ENCODE measurements around the gene PRR19. TPM values are rescaled to one million over a fixed set of nuclear protein-coding genes. Genes with fewer than 3 reads are reported as not detected.

The PRR19 gene
- total RNA-seq, 4 donors from 2014 or later = 0.27 to 0.45 TPM; not detected in 2

DNA sequence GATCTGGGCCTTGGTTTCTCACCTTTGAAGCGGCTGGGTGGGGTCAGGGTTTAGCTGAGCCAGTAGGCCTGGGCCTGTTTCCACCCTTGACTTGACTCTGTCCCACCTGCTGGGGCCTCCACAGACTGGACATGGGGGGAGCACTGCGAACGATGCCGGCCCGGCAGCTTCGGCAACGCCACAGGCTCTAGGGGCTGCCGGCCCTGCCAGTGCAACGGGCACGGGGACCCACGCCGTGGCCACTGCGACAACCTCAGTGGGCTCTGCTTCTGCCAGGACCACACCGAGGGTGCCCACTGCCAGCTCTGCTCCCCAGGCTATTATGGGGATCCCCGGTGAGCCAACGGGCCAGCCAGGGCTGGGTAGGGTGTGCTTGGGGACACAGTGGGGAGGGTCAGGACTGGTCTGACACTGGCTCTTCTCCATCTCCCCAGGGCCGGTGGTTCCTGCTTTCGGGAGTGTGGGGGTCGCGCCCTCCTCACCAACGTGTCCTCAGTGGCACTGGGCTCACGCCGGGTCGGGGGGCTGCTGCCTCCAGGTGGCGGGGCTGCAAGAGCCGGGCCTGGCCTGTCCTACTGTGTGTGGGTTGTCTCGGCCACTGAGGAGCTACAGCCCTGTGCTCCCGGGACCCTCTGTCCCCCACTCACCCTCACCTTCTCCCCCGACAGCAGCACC, 51.5 kb downstream of the PRR19 start:
- intact Hi-C loops (cut with DNase I) = no loop called here

DNA sequence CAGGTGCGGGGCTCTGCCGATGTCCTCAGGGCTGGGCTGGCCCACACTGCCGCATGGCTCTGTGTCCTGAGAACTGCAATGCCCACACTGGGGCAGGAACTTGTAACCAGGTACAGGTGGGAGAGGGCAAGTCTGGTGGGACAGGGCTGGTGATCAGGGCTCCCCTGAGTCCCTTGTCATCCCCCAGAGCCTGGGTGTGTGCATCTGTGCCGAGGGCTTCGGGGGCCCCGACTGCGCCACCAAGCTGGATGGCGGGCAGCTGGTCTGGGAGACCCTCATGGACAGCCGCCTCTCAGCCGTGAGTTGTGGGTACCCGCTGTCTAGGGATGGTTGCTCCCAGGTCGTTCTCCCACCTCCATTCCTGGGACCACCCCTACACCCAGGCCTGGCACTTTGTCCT, 54.0 kb downstream of the PRR19 start:
- no peak for DNase-seq
- H3K36me3 ChIP-seq = peaks cover 18% of the 10 kb centered on the region in 2 donors

More for the DNA sequence above, 51.5 kb downstream of the PRR19 start:
- DNase-seq = no peak
- H3K4me3 ChIP-seq (replicated peaks in 1 of 3) = no peak overlapping the region
- H3K9me3 ChIP-seq = no peaks in the 10 kb centered on the region
- H3K4me1 ChIP-seq = no peaks in the 10 kb centered on the region
- H3K27me3 ChIP-seq = no peaks in the 10 kb centered on the region
- H3K36me3 ChIP-seq = peaks cover 18% of the 10 kb centered on the region in 2 donors
- H3K27ac ChIP-seq = no peak overlapping the region
- WGBS, 2 donors = 94 to 95% methylated on average over 13 to 24 of the region's 29 CpGs
- TF ChIP-seq, protein P1, sequence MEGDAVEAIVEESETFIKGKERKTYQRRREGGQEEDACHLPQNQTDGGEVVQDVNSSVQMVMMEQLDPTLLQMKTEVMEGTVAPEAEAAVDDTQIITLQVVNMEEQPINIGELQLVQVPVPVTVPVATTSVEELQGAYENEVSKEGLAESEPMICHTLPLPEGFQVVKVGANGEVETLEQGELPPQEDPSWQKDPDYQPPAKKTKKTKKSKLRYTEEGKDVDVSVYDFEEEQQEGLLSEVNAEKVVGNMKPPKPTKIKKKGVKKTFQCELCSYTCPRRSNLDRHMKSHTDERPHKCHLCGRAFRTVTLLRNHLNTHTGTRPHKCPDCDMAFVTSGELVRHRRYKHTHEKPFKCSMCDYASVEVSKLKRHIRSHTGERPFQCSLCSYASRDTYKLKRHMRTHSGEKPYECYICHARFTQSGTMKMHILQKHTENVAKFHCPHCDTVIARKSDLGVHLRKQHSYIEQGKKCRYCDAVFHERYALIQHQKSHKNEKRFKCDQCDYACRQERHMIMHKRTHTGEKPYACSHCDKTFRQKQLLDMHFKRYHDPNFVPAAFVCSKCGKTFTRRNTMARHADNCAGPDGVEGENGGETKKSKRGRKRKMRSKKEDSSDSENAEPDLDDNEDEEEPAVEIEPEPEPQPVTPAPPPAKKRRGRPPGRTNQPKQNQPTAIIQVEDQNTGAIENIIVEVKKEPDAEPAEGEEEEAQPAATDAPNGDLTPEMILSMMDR (IDR thresholded peaks at IDR 0.05) = no peak
- TF ChIP-seq POLR2A (IDR thresholded peaks at IDR 0.05) = no peak

DNA sequence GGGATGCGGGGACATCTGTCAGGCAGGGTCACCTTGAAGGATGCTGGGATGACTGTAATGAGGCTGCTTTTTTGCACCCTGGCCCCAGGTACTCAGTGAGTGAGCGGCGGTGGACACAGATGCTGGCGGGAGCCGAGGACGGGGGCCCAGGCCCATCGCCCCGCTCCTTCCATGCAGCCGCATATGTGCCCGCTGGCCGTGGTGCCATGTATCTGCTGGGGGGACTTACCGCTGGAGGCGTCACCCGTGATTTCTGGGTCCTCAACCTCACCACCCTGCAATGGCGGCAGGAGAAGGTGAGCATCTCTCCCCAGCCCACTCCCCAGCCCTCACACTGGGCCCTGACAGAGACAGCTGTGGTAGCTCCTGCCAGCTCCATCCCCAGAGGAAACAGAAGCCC, 54.8 kb downstream of the PRR19 start:
- intact Hi-C loops (cut with DNase I) = no loop called here
- WGBS, 2 donors = 97 to 100% methylated on average over 1 to 15 of the region's 15 CpGs
- no peak for DNase-seq

More for the DNA sequence above, 54.0 kb downstream of the PRR19 start:
- Histone ChIP-seq H3K4me3 (replicated peaks in 1 of 3) (no peak overlapping the region), H3K27ac (no peak overlapping the region), H3K27me3 (no peaks in the 10 kb centered on the region), H3K4me1 (peaks cover 0 to 6% of the 10 kb centered on the region in 2 donors), H3K9me3 (no peaks in the 10 kb centered on the region)
- TF ChIP-seq, protein P1 (IDR thresholded peaks at IDR 0.05) = no peak
- TF ChIP-seq POLR2A (IDR thresholded peaks at IDR 0.05) = no peak
- WGBS, 2 donors = 94 to 97% methylated on average over 6 to 8 of the region's 12 CpGs
- intact Hi-C loops (cut with DNase I) = no loop called here

DNA sequence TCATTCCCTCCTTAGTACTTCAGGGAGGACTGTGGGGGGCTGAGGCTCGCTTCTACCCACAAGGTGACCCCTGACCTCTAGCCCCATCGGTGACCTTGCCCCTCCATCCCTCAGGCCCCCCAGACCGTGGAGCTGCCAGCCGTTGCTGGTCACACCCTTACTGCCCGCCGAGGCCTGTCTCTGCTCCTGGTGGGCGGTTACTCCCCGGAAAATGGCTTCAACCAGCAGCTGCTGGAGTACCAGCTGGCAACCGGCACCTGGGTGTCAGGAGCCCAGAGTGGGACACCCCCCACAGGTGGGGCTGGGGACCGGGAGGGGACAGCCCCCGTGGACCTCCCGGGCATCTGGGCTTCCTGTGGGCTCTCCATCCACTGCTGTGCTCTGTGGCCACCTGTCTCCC, 55.4 kb downstream of the PRR19 start:
- Histone ChIP-seq H3K4me3 (replicated peaks in 1 of 3) (no peak overlapping the region), H3K9me3 (no peaks in the 10 kb centered on the region), H3K27ac (no peak overlapping the region), H3K36me3 (peaks cover 18% of the 10 kb centered on the region in 2 donors), H3K27me3 (no peaks in the 10 kb centered on the region), H3K4me1 (peaks cover 4 to 16% of the 10 kb centered on the region in 2 donors)
- no peak for TF ChIP-seq POLR2A (IDR thresholded peaks at IDR 0.05)
- TF ChIP-seq, protein P1 (IDR thresholded peaks at IDR 0.05) = no peak
- intact Hi-C loops (cut with DNase I) = no loop called here
- no peak for DNase-seq
- WGBS, 2 donors = 89 to 100% methylated on average over 3 to 12 of the region's 12 CpGs

More for the DNA sequence above, 54.8 kb downstream of the PRR19 start:
- Histone ChIP-seq H3K4me1 (peaks cover 3 to 12% of the 10 kb centered on the region in 2 donors), H3K27ac (no peak overlapping the region), H3K4me3 (replicated peaks in 1 of 3) (no peak overlapping the region), H3K27me3 (no peaks in the 10 kb centered on the region), H3K9me3 (no peaks in the 10 kb centered on the region), H3K36me3 (peaks cover 18% of the 10 kb centered on the region in 2 donors)
- TF ChIP-seq POLR2A (IDR thresholded peaks at IDR 0.05) = no peak
- TF ChIP-seq, protein P1 (IDR thresholded peaks at IDR 0.05) = no peak

Small RNA genes lying within 50 kb of the gene (microRNA-seq; reads per million reads assigned to microRNA genes)
- not detected for gene MIR8077

Small RNA genes lying within 50 kb of the gene (small RNA-seq; reads per million reads assigned to genes)
- not detected for gene MIR8077

Other genes with a start within 250 kb of the PRR19 start
- gene GRIK5, start 231.9 kb upstream of the PRR19 start, total RNA-seq = 10 to 100 TPM; 12.0 to 24.2 (median 20.1) TPM
- gene ZNF574, start 226.0 kb upstream of the PRR19 start, total RNA-seq = 10 to 100 TPM; 16.0 to 22.8 (median 21.1) TPM
- under 1 TPM; 0.11 to 0.49 (median 0.15) TPM for gene POU2F2, start 169.7 kb upstream of the PRR19 start, total RNA-seq
- 10 to 100 TPM; 46.1 to 55.8 (median 50.2) TPM for gene DEDD2, start 84.5 kb upstream of the PRR19 start, total RNA-seq
- gene ZNF526, start 81.8 kb upstream of the PRR19 start, total RNA-seq = 1 to 10 TPM; 4.6 to 7.9 (median 6.8) TPM
- 10 to 100 TPM; 19.1 to 32.6 (median 24.6) TPM for gene GSK3A, start 59.5 kb upstream of the PRR19 start, total RNA-seq
- 10 to 100 TPM; 27.5 to 50.2 (median 39.2) TPM for gene ERF, start 47.0 kb upstream of the PRR19 start, total RNA-seq
- gene CIC, start 32.9 kb upstream of the PRR19 start, total RNA-seq = 10 to 100 TPM; 50.6 to 98.3 (median 56.9) TPM
- 10 to 100 TPM in 3 of 4 donors, 1 to 10 TPM in 1; 6.0 to 23.7 (median 19.1) TPM for gene PAFAH1B3, start 492 bp downstream of the PRR19 start, total RNA-seq
- gene TMEM145, start 11.2 kb downstream of the PRR19 start, total RNA-seq = 1 to 10 TPM in 1 of 4 donors, not detected in 3; 2.8 TPM
- gene MEGF8, start 23.5 kb downstream of the PRR19 start, total RNA-seq = 100 to 1,000 TPM in 1 of 4 donors, 10 to 100 TPM in 3; 12.5 to 150 (median 35.7) TPM
- 1 to 10 TPM in 1 of 4 donors, not detected in 3; 1.0 TPM for gene CNFN, start 88.2 kb downstream of the PRR19 start, total RNA-seq
- 10 to 100 TPM in 1 of 4 donors, 1 to 10 TPM in 3; 4.0 to 10.0 (median 7.4) TPM for gene LIPE, start 125.3 kb downstream of the PRR19 start, total RNA-seq
- not detected for gene CXCL17, start 140.8 kb downstream of the PRR19 start, total RNA-seq
- gene CEACAM1, start 226.3 kb downstream of the PRR19 start, total RNA-seq = 10 to 100 TPM in 1 of 4 donors, 1 to 10 TPM in 3; 2.1 to 21.5 (median 3.6) TPM